Vagina (tissue), 2 donors: ENCODE data around the gene PCDHGA9. TPM values are rescaled to one million over a fixed set of nuclear protein-coding genes. Genes with fewer than 3 reads are reported as not detected.

ENCODE experiments used
- DNase-seq, 2 donors: peaks; one replicate each; pipeline ENCODE4 v3.0.0-alpha.2; 2017; ENCODE audit errors: extremely low spot score in 2 of 2
- H3K27ac ChIP-seq: fragments of 200-600 bp; sonication (generic); one replicate; pipeline ENCODE4 v1.5.1; 2019
- H3K27me3 ChIP-seq: fragments of 200-600 bp; sonication (generic); one replicate; pipeline ENCODE4 v1.5.1; 2019
- H3K36me3 ChIP-seq, 2 donors: fragments of 200-600 bp; sonication (generic); one replicate each; pipeline ENCODE4 v1.5.1; 2017 to 2019
- H3K4me1 ChIP-seq: fragments of 200-600 bp; sonication (generic); one replicate; pipeline ENCODE4 v1.5.1; 2019
- H3K4me3 ChIP-seq, 2 donors: fragments of 200-600 bp; sonication (generic); 1 replicate in 1 of 2; 2 replicates in 1 of 2; pipeline ENCODE4 v1.5.1; 2016 to 2019
- H3K9me3 ChIP-seq: fragments of 200-600 bp; sonication (generic); one replicate; pipeline ENCODE4 v1.5.1; 2019
- POLR2A ChIP-seq, 2 donors: fragments of 450-650 bp; IDR thresholded peaks; one replicate each; pipeline ENCODE4 v1.6.1; 2017; ENCODE audit warnings: antibody characterized with exemption in 2 of 2, mild to moderate bottlenecking in 2 of 2, moderate library complexity in 2 of 2
- POLR2AphosphoS5 ChIP-seq, 2 donors: sonication (generic); formaldehyde crosslinking; IDR thresholded peaks; one replicate each; pipeline ENCODE4 v1.9.0; 2017; ENCODE audit warnings: antibody characterized with exemption in 2 of 2, mild to moderate bottlenecking in 2 of 2, low read depth in 1 of 2; ENCODE audit not compliant: insufficient read depth in 1 of 2
- intact Hi-C: fragments of 100-400 bp; cut with DNase I; formaldehyde crosslinking; loops from one replicate; pipeline ENCODE4 v1.15.1; 2023
- total RNA-seq: library from RNA; depleted of rRNA; stranded (reverse); fragments of >200 nt; gene quantifications from one replicate; pipeline ENCODE4 v1.2.3, GENCODE V29; 2016
- TF ChIP-seq, protein P1 (sequence below), 3 experiments: fragments of 450-650 bp in 2 of 3; fragments of 200-600 bp in 1 of 3; sonication (generic) in 1 of 3; IDR thresholded peaks; one replicate each; pipeline ENCODE4 v1.5.1; 2017 to 2019; ENCODE audit warnings: antibody characterized with exemption in 3 of 3, mild to moderate bottlenecking in 2 of 3, moderate library complexity in 2 of 3

The PCDHGA9 gene
- total RNA-seq, 1 donor from 2014 or later, result 8.8 TPM

DNA sequence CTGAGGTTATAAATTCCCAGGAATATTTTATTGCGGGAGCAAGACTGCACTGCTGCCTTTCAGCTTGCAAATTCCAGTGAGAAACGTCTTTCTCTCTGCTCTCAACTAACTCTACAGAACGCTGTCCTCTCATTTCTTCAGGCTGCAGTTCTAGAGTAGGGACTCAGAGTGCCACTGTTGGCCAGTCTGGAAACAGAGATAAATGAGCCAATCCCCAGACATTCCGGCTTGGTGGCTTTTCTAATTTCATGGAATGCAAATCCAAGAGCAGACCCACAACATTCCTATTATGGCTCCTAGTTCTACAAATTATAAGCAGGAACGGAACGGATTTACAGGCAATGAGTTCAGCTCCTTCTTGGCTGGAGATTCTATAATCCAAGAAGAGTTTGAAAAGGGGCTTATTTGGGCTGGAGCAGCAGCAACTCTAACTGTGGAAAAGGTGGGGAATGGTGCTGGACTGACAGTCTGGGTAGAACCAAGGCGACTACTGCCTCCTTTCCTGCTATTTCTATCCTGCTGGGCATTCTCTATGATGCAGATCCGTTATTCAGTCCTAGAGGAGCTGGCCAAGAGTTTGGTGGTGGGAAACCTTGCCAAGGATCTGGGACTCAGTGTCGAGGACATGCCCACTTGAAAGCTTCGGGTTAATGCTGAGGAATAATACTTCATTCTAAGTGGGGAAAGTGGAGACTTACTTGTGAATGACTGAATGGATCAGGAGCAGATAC lies 37.0 kb downstream of the PCDHGA9 start:
- H3K4me1 ChIP-seq, result no peaks in the 10 kb centered on the region
- no peak overlapping the region for H3K4me3 ChIP-seq
- no peak for DNase-seq
- no peak overlapping the region for H3K27ac ChIP-seq
- peaks cover 53% of the 10 kb centered on the region for H3K9me3 ChIP-seq
- no peaks in the 10 kb centered on the region for H3K27me3 ChIP-seq
- TF ChIP-seq, protein P1, sequence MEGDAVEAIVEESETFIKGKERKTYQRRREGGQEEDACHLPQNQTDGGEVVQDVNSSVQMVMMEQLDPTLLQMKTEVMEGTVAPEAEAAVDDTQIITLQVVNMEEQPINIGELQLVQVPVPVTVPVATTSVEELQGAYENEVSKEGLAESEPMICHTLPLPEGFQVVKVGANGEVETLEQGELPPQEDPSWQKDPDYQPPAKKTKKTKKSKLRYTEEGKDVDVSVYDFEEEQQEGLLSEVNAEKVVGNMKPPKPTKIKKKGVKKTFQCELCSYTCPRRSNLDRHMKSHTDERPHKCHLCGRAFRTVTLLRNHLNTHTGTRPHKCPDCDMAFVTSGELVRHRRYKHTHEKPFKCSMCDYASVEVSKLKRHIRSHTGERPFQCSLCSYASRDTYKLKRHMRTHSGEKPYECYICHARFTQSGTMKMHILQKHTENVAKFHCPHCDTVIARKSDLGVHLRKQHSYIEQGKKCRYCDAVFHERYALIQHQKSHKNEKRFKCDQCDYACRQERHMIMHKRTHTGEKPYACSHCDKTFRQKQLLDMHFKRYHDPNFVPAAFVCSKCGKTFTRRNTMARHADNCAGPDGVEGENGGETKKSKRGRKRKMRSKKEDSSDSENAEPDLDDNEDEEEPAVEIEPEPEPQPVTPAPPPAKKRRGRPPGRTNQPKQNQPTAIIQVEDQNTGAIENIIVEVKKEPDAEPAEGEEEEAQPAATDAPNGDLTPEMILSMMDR (IDR thresholded peaks at IDR 0.05), result no peak
- intact Hi-C loops, result no loop called here
- H3K36me3 ChIP-seq, result peaks cover 0 to 17% of the 10 kb centered on the region in 2 donors

DNA sequence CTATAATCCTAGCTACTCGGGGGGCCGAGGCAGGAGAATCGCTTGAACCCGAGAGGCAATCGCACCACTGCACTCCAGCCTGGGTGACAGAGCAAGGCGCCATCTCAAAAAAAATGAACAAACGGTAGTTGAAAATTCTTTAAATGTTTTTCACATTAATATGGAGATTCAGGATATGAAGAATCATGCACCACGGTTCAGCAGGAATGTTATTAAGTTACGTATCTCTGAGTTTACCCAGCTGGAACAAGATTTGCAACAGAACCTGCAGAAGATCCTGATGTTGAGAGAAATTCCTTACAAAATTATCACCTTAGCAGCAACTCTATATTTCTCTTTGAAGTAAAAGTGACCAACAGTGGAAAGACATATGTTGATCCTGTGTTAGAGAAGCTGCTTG lies 37.8 kb downstream of the PCDHGA9 start:
- no peak for DNase-seq
- no peaks in the 10 kb centered on the region for H3K27me3 ChIP-seq
- peaks cover 52% of the 10 kb centered on the region for H3K9me3 ChIP-seq
- TF ChIP-seq POLR2AphosphoS5 (IDR thresholded peaks at IDR 0.05; ENCODE audit: insufficient read depth in 1 of 2, low read depth in 1 of 2) (no peak), POLR2A (IDR thresholded peaks at IDR 0.05) (no peak)
- TF ChIP-seq, protein P1 (IDR thresholded peaks at IDR 0.05), result no peak
- H3K4me1 ChIP-seq, result no peaks in the 10 kb centered on the region
- no peak overlapping the region for H3K27ac ChIP-seq
- H3K36me3 ChIP-seq, result peaks cover 0 to 12% of the 10 kb centered on the region in 2 donors
- no peak overlapping the region for H3K4me3 ChIP-seq
- intact Hi-C loops, result no loop called here

- Histone ChIP-seq H3K36me3 (peaks cover 0 to 11% of the 10 kb centered on the region in 2 donors), H3K4me1 (no peaks in the 10 kb centered on the region), H3K9me3 (peaks cover 42% of the 10 kb centered on the region), H3K27ac (no peak overlapping the region), H3K27me3 (no peaks in the 10 kb centered on the region), H3K4me3 (no peak overlapping the region)
- no peak for DNase-seq
- intact Hi-C loops, result no loop called here
- TF ChIP-seq, protein P1 (IDR thresholded peaks at IDR 0.05), result no peak
- TF ChIP-seq POLR2AphosphoS5 (IDR thresholded peaks at IDR 0.05; ENCODE audit: insufficient read depth in 1 of 2, low read depth in 1 of 2) (no peak), POLR2A (IDR thresholded peaks at IDR 0.05) (no peak)
Measured at GRCh38 chr5:141441571-141442170, 39.1 kb downstream of the PCDHGA9 start.

Other genes starting within 250 kb of the PCDHGA9 start
- 0.98 TPM for gene PCDHB7, start 230.1 kb upstream of the PCDHGA9 start, total RNA-seq
- gene PCDHB8, start 225.0 kb upstream of the PCDHGA9 start, total RNA-seq, result 0.25 TPM
- gene PCDHB16, start 220.4 kb upstream of the PCDHGA9 start, total RNA-seq, result 12.3 TPM
- 3.7 TPM for gene PCDHB9, start 215.6 kb upstream of the PCDHGA9 start, total RNA-seq
- 3.2 TPM for gene PCDHB10, start 210.4 kb upstream of the PCDHGA9 start, total RNA-seq
- 2.2 TPM for gene PCDHB11, start 203.2 kb upstream of the PCDHGA9 start, total RNA-seq
- 2.5 TPM for gene PCDHB12, start 194.1 kb upstream of the PCDHGA9 start, total RNA-seq
- gene PCDHB13, start 188.9 kb upstream of the PCDHGA9 start, total RNA-seq, result 3.7 TPM
- gene PCDHB14, start 179.4 kb upstream of the PCDHGA9 start, total RNA-seq, result 4.2 TPM
- 3.2 TPM for gene PCDHB15, start 157.4 kb upstream of the PCDHGA9 start, total RNA-seq
- gene SLC25A2, start 98.7 kb upstream of the PCDHGA9 start, total RNA-seq, result not detected
- gene TAF7, start 82.0 kb upstream of the PCDHGA9 start, total RNA-seq, result 53.8 TPM
- gene PCDHGA1, start 72.3 kb upstream of the PCDHGA9 start, total RNA-seq, result not detected
- 6.1 TPM for gene PCDHGA2, start 64.0 kb upstream of the PCDHGA9 start, total RNA-seq
- gene PCDHGA3, start 58.9 kb upstream of the PCDHGA9 start, total RNA-seq, result 3.4 TPM
- gene PCDHGB1, start 52.7 kb upstream of the PCDHGA9 start, total RNA-seq, result 3.9 TPM
- 3.9 TPM for gene PCDHGA4, start 47.8 kb upstream of the PCDHGA9 start, total RNA-seq
- 8.3 TPM for gene PCDHGB2, start 42.8 kb upstream of the PCDHGA9 start, total RNA-seq
- gene PCDHGA5, start 38.6 kb upstream of the PCDHGA9 start, total RNA-seq, result 8.6 TPM
- gene PCDHGB3, start 32.5 kb upstream of the PCDHGA9 start, total RNA-seq, result 5.4 TPM
- gene PCDHGA6, start 28.9 kb upstream of the PCDHGA9 start, total RNA-seq, result 6.4 TPM
- 5.2 TPM for gene PCDHGA7, start 20.0 kb upstream of the PCDHGA9 start, total RNA-seq
- gene PCDHGB4, start 15.1 kb upstream of the PCDHGA9 start, total RNA-seq, result 10.3 TPM
- gene PCDHGA8, start 10.1 kb upstream of the PCDHGA9 start, total RNA-seq, result 6.4 TPM
- gene PCDHGB5, start 4.8 kb upstream of the PCDHGA9 start, total RNA-seq, result 15.0 TPM
- 12.5 TPM for gene PCDHGB6, start 5.2 kb downstream of the PCDHGA9 start, total RNA-seq
- 10.6 TPM for gene PCDHGA10, start 10.2 kb downstream of the PCDHGA9 start, total RNA-seq
- gene PCDHGB7, start 14.9 kb downstream of the PCDHGA9 start, total RNA-seq, result 14.2 TPM
- gene PCDHGA11, start 18.3 kb downstream of the PCDHGA9 start, total RNA-seq, result 6.6 TPM
- 10.6 TPM for gene PCDHGA12, start 27.7 kb downstream of the PCDHGA9 start, total RNA-seq
- gene PCDHGC3, start 73.2 kb downstream of the PCDHGA9 start, total RNA-seq, result 78.3 TPM
- 4.9 TPM for gene PCDHGC4, start 82.3 kb downstream of the PCDHGA9 start, total RNA-seq
- gene PCDHGC5, start 86.3 kb downstream of the PCDHGA9 start, total RNA-seq, result 3.4 TPM
- 64.1 TPM for gene DIAPH1, start 216.2 kb downstream of the PCDHGA9 start, total RNA-seq
- 44.7 TPM for gene HDAC3, start 234.1 kb downstream of the PCDHGA9 start, total RNA-seq
- 5.6 TPM for gene RELL2, start 234.2 kb downstream of the PCDHGA9 start, total RNA-seq
- 42.2 TPM for gene FCHSD1, start 248.6 kb downstream of the PCDHGA9 start, total RNA-seq